AG20443 (cell line): Measurements from ENCODE around the gene AMBP.

Experiments used
- DNase-seq: peaks from one replicate; pipeline ENCODE4 v3.0.0; 2012; ENCODE audit warnings: low spot score, mixed read lengths

The AMBP gene

DNA sequence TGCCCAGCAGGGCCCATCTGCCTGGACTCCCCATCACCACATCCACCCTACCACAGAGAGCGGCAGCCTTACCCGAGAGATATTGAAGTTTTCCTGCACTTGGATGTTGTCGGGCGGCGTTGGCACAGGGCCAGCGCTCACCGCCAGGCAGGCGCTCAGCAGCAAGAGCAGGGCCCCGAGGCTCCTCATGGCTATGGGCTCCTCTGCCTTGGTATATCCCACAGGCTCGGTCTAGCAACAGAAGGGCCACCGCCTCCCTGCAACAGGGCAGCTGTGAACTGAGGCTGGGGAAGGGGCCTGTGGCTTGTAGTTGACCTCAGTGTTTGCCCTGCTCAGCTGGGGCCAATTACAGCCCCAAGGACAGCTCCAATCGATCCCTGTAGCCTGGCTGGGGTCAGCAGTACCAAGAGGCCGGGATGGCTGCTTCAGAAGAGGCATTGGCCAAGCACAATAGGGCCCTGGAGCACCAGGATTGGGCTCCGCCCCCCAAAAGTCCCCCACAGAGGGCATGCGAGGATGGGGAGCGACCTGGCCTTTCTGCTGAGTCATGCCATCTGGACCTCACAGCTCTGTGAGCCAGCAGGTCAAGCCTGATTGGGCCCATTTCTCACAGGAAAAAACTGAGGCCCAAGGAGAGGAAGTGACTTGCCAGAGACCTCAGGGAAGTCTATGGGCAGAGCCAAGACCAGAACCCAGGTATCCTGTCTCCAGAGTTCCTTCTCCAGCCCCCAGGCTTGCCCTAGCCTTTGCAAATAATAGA is at the start of gene AMBP:
Gene AMBP (minus strand): TSS at position 280 of the 760 bp plus-strand sequence. CDS start 91 bp downstream, at position 189.
- DNase-seq: no peak

- DNase-seq: no peak
These were observed 48.4 kb upstream of the AMBP start for GRCh38 chr9:114126247-114127060.

- DNase-seq: no peak
These were observed 47.4 kb upstream of the AMBP start for GRCh38 chr9:114125476-114126013.

- no peak for DNase-seq
These were observed 46.8 kb upstream of the AMBP start for GRCh38 chr9:114124666-114125475.

DNA sequence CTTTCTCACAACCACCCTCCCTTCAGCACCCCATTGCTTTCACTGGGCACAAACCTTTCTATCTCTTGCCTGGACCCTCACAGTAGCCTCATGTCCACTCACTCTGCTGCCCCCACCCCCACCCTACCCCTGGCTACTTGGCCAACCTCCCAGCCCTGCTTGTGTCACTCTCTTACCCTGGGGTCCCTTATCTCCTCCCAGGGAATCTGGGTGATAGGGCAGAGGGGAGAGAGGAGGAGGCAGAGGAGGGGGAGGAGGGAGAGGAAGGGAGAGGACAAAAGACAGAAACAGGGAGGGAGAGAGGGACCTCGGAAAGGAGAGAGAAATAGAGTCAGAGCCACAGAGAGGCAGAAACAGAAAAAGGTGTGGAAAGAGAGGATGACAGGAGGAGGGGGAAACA is 46.0 kb upstream of the AMBP start:
- no peak for DNase-seq

DNA sequence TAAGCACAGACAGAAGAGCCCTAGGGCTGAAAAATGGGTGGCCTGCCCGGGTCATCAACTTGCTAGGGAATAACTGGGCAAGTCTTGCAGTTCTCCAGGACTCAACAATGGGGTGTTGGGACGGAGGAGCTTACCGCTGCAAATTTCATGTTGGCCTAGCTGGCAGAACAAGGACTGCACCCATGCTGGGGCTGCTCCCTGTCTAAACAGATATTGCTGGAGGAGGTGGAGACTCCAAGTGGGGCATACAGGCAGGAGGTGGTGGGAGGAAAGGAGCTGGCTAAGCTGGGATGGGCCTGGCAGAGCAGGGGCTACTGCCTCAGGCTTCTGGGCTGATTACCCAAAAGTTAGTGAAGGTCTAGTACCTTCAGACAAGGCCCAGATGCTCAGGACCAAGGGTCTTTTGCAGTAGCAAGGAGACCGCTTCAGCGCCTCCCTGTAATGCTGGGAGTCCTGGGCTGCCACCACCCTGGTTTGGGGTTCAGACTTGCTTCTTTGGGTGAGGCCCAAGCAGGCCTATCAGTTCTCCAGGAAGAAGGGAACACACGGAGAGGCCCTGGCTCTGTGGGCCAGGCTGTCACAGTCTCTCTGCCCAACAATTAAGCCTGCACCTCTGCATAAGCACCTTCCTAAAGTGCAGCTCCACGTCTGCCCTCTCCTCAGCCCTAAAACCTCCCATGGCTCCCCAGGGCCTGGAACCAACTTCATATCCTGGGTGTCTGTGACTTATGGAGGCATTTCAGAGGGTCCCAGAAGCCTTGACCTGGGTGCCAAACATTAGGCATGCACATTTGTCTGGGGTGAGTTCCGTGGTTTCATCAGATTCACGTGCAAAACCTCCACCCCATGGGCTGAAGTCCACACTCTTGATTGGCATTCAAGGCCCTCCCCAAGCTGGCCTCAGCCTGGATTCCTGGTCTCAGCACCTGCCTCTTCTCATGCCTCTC is 45.2 kb upstream of the AMBP start:
- DNase-seq: no peak

GRCh38 chr9:114122136-114123027 is 44.3 kb upstream of the AMBP start:
- no peak for DNase-seq

DNA sequence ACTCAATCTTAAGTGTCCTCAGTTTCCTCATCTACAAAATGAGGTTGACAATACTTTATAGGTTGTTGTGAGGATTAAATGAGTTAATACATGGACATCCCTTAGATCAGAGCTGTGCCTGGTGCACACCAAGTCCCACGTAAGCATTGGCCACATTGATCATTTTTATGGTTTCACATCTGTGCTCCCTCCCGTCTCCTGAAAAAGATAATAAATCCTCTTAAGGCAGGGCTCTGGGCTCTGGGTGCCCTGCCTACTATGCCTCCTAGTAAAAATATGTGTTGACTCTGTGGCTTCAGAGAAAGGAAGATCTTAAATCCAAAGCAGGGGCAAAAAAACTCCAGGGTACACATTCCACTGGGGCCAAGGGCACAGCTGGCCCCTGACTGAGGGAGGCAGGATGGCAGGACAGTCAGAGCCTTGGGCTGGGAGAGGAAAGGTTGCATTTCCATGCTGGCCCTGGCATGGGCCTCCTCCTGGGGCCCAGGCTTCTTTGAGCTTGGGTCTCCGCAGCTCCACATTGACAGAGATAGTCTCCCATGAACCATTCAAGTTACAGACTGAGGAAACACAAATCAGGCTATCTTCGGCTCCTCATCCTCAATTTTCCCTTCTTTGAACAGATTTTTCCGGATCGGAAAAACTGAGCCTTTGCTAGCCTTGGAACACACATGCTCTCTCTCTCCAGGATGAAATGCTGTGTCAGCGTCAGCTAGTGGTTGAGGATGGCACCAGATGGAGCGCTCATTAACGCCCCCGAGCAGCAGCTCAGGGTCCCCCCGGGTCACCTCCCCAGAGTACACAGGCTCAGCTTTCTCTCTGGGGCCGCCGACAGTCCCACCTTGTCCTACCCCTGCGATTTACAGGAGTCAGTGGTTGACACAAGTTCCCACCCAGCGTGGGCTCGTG is 43.4 kb upstream of the AMBP start:
- no peak for DNase-seq

DNA sequence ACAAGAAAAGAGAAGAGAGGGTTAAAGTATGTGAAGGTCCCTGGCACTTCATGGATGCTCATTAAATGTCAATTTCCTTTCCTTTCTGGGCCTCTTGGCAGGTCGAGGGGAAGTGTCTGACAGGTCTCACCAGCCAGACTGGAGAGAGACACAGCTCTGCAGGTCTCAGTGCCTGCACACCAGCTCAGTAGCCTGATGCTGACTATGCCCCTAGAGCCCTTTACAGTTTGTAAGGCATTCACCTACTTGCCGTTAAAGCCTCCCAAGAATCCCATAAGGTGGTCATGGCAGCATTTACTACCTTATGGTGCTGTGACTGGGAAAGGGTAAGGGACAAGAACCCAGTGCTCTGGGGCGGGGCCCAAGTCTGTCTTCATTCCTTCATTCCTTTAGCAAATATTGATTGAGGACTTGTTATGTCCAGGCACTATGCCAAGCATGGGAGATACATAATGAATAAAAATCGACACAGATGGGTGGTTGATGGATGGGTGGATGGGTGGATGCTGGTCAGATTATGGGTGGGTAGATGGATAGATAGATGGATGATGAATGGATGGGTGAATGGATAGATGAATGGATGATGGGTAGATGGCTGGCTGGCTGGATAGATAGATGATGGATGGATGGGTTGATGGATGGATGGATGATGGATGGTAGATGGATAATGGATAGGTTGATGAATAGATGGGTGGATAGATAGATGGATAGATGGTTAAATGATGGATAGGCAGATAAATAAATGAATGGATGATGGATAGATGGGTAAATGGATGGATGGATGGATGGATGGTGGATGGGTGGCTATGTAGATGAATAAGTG is 42.3 kb upstream of the AMBP start:
- no peak for DNase-seq

DNA sequence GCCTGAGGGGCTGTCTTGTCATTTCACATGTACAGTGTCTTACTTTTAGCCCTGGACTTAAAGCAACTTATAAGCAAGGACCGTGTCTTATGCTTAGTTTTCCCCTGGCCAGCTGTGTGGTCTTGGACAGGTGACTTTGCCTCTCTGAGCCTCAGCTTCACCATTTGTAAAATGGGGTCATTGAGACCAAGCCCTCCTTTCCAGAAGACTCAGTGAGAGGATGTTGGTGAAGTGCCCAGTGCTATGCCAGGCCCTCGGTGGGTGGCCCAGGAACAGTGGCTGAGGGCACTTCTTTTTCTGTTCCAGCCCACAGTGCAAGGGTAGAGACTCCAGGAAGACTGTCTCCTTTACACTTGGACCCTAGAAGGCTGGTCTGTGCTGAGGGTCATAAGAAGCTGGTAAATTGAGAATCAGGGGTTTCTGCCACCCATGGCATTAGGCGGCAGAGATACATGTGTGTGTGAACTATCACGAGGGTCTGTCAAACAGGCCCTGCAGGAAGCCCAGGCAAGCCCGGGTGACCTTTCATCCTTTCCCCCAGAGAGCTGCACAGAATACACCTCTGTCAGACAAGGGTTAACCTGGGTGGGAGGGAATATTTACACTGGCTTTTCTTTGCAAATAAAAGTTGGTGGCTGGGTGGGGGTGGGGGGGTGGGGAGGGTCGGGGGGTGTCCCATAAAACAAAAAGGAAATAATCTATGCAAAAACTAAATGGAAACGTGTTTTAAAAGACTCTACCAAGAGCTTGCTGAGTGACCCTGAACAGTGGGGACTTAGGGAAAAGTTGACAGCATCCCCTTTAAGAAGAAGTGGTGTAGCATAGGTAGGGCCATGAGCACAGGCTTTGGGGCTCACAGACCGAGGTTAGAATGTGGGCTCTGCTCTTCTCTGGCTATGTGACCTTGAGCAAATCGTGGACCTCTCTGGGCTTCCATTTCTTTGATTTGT is 41.4 kb upstream of the AMBP start:
- DNase-seq: no peak

GRCh38 chr9:114117996-114118830 is 40.1 kb upstream of the AMBP start:
- DNase-seq: no peak

DNA sequence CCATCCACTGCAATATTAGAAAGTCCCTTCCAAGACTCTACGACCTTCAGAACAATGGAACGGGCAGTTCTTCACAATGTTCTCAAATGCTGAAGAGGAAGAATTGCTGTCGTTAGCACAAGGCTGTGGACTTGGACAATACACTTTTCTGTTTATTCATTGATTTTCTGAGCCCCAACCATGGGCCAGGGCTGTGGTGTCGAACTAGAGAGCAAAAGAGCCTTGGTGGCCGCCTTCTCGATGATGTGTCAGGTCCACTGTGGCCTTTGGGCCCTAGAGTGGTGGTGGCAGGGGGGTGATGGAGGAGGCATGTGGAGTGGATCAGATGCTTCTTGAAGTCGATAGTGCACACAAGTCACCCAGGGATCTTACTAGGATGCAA is 39.5 kb upstream of the AMBP start:
- DNase-seq: no peak

- no peak for DNase-seq
These were observed 38.1 kb upstream of the AMBP start for GRCh38 chr9:114116126-114116747.

GRCh38 chr9:114115654-114116125 is 37.6 kb upstream of the AMBP start:
- DNase-seq: no peak

- no peak for DNase-seq
These were observed 36.3 kb upstream of the AMBP start for GRCh38 chr9:114114364-114114763.
